Loucy (cell line): ENCODE data around the gene PHC3.

Experiments
- CTCF ChIP-seq: fragments of 200-600 bp; sonication (generic); conservative IDR thresholded peaks from 2 replicates; pipeline ENCODE4 v1.5.1; 2014; ENCODE audit warnings: mild to moderate bottlenecking, antibody characterized with exemption, low read length
- EZH2phosphoT487 ChIP-seq: fragments of 200-600 bp; IDR thresholded peaks from 2 replicates; pipeline ENCODE4 v1.6.1; 2018; ENCODE audit warnings: antibody characterized with exemption, mild to moderate bottlenecking, moderate library complexity, borderline replicate concordance

- TF ChIP-seq CTCF = no peak
- no peak for TF ChIP-seq EZH2phosphoT487
Observed at GRCh38 chr3:170154084-170154483, 27.4 kb downstream of the PHC3 start.
